HepG2 (cell line): Measurements from ENCODE around the gene DIP2C. TPM values are rescaled to one million over a fixed set of nuclear protein-coding genes. Genes with fewer than 3 reads are reported as not detected.

ENCODE experiments used
- ATM ChIP-seq: fragments of 450-650 bp; IDR thresholded peaks from 2 replicates; pipeline ENCODE4 v1.7.1; 2017; ENCODE audit warnings: mild to moderate bottlenecking, borderline replicate concordance
- CBX5 ChIP-seq: sonication (generic); formaldehyde crosslinking; IDR thresholded peaks from 2 replicates; pipeline ENCODE4 v1.4.0; 2020; ENCODE audit warnings: missing genetic modification reagents, borderline replicate concordance
- CCDC6 ChIP-seq: sonication (generic); formaldehyde crosslinking; IDR thresholded peaks from 2 replicates; pipeline ENCODE4 v1.8.1; 2022; ENCODE audit warnings: mild to moderate bottlenecking, missing genetic modification reagents, moderate library complexity
- ESRRA ChIP-seq: sonication (generic); formaldehyde crosslinking; IDR thresholded peaks from 2 replicates; pipeline ENCODE4 v1.5.1; 2020; ENCODE audit warnings: mild to moderate bottlenecking, low read depth, missing genetic modification reagents
- FOXP1 ChIP-seq, 2 experiments: fragments of 450-650 bp in 1 of 2; IDR thresholded peaks; 2 replicates each; pipeline ENCODE4 v1.6.1; 2017 to 2018; ENCODE audit warnings: antibody characterized with exemption in 1 of 2
- HNF4G ChIP-seq, 2 experiments: sonication (generic) in 1 of 2; formaldehyde crosslinking in 1 of 2; IDR thresholded peaks; 2 replicates each; pipeline versions ENCODE4 v1.4.0 to v1.6.1; 2011 to 2020; ENCODE audit warnings: borderline replicate concordance in 2 of 2, low read depth in 2 of 2, mild to moderate bottlenecking in 2 of 2, low read length in 1 of 2, missing genetic modification reagents in 1 of 2, moderate library complexity in 1 of 2
- KLF13 ChIP-seq: sonication (generic); formaldehyde crosslinking; IDR thresholded peaks from 2 replicates; pipeline ENCODE4 v1.4.0; 2020; ENCODE audit warnings: mild to moderate bottlenecking, missing genetic modification reagents
- MED13 ChIP-seq: sonication (generic); formaldehyde crosslinking; IDR thresholded peaks from 2 replicates; pipeline ENCODE4 v1.5.0; 2020; ENCODE audit warnings: missing genetic modification reagents
- ONECUT2 ChIP-seq: sonication (generic); formaldehyde crosslinking; IDR thresholded peaks from 2 replicates; pipeline ENCODE4 v1.4.0; 2020; ENCODE audit warnings: missing genetic modification reagents
- POGZ ChIP-seq: sonication (generic); formaldehyde crosslinking; IDR thresholded peaks from 2 replicates; pipeline ENCODE4 v1.4.0; 2020; ENCODE audit warnings: mild to moderate bottlenecking, missing genetic modification reagents
- SALL1 ChIP-seq: sonication (generic); formaldehyde crosslinking; IDR thresholded peaks from 2 replicates; pipeline ENCODE4 v1.8.0; 2022; ENCODE audit warnings: mild to moderate bottlenecking, missing genetic modification reagents
- SKI ChIP-seq: fragments of 450-650 bp; IDR thresholded peaks from one replicate; pipeline ENCODE4 v1.6.1; 2018; ENCODE audit warnings: mild to moderate bottlenecking; ENCODE audit not compliant: partially characterized antibody
- SNRNP70 ChIP-seq: fragments of 200-400 bp; formaldehyde crosslinking; IDR thresholded peaks from 2 replicates; pipeline ENCODE4 v1.6.1; 2017; ENCODE audit warnings: mild to moderate bottlenecking, low read depth, low read length, moderate library complexity
- TEAD3 ChIP-seq: optimal IDR thresholded peaks from 2 replicates; pipeline ENCODE3; 2016; ENCODE audit warnings: borderline replicate concordance
- TGIF2 ChIP-seq: IDR thresholded peaks from 2 replicates; pipeline ENCODE4 v1.6.1; 2016; ENCODE audit warnings: control low read depth, missing compliant biosample characterization
- YEATS2 ChIP-seq: sonication (generic); formaldehyde crosslinking; IDR thresholded peaks from 2 replicates; pipeline ENCODE4 v1.4.0; 2020; ENCODE audit warnings: missing genetic modification reagents, borderline replicate concordance
- ZNF101 ChIP-seq: sonication (generic); formaldehyde crosslinking; IDR thresholded peaks from 2 replicates; pipeline ENCODE4 v1.4.0; 2020; ENCODE audit warnings: mild to moderate bottlenecking, low read depth, missing genetic modification reagents, borderline replicate concordance
- ZNF33A ChIP-seq: sonication (generic); formaldehyde crosslinking; IDR thresholded peaks from 2 replicates; pipeline ENCODE4 v1.5.1; 2020; ENCODE audit warnings: missing genetic modification reagents, mild to moderate bottlenecking, moderate library complexity, borderline replicate concordance
- ZNF552 ChIP-seq: sonication (generic); formaldehyde crosslinking; IDR thresholded peaks from 2 replicates; pipeline ENCODE4 v1.9.0; 2022; ENCODE audit warnings: missing genetic modification reagents, mild to moderate bottlenecking, borderline replicate concordance
- ZNF558 ChIP-seq: sonication (generic); formaldehyde crosslinking; IDR thresholded peaks from 2 replicates; pipeline ENCODE4 v1.9.0; 2022; ENCODE audit warnings: mild to moderate bottlenecking, missing genetic modification reagents, borderline replicate concordance
- ZNF746 ChIP-seq: sonication (generic); formaldehyde crosslinking; IDR thresholded peaks from 2 replicates; pipeline ENCODE4 v1.8.0; 2022; ENCODE audit warnings: mild to moderate bottlenecking, missing genetic modification reagents
- polyA plus RNA-seq, 8 experiments: library from polyadenylated mRNA; depleted of rRNA in 3 of 8; stranded (reverse) in 7 of 8; unstranded in 1 of 8; fragments of >200 nt; fragmentation: Illumina TruSeq in 4 of 8; extraction: Trizol in 4 of 8; gene quantifications; 2 replicates each; pipeline versions ENCODE4 v1.2.1 to v1.2.3, GENCODE V29; 2011 to 2016; ENCODE audit warnings: low read depth in 4 of 8, missing spikeins in 1 of 8, mixed read lengths in 1 of 8; ENCODE audit not compliant: insufficient read depth in 1 of 8
- total RNA-seq, 5 experiments: library from RNA; depleted of rRNA; stranded (reverse); fragments of >200 nt; fragmentation: Illumina TruSeq; extraction: Trizol; gene quantifications; 2 replicates each; pipeline ENCODE4 v1.2.3, GENCODE V29; 2016; ENCODE audit warnings: low read depth in 1 of 5
- TF ChIP-seq, protein P1 (sequence below): sonication (generic); formaldehyde crosslinking; IDR thresholded peaks from 2 replicates; pipeline ENCODE4 v1.4.0; 2020; ENCODE audit warnings: missing genetic modification reagents, borderline replicate concordance
- TF ChIP-seq, protein P2 (sequence below): sonication (generic); formaldehyde crosslinking; conservative IDR thresholded peaks from 2 replicates; pipeline ENCODE4 v1.4.0; 2020; ENCODE audit warnings: mild to moderate bottlenecking, missing genetic modification reagents, moderate library complexity

The DIP2C gene
- total and polyA plus RNA-seq, 2 of the 13 experiments (the other 11 are each of a cell fraction or from before 2014, with no cell fraction given): 2.2 to 2.7 TPM

DNA sequence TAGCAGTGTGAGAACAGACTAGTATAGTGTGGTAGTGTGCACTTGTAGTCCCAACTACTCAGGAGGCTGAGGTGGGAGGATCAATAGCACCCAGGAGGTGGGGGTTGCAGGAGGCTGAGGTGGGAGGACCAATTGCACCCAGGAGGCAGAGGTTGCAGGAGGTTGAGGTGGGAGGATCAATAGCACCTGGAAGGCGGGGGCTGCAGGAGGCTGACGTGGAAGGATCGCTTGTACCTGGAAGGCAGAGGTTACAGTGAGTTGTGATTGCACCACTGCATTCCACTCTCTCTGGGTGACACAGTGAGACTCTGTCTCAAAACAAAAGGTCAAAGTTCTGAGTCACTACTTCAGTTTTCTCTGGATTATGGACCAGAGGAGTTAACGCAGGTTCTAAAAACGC is 22.6 kb upstream of the DIP2C start (continued):
- TF ChIP-seq, protein P1, sequence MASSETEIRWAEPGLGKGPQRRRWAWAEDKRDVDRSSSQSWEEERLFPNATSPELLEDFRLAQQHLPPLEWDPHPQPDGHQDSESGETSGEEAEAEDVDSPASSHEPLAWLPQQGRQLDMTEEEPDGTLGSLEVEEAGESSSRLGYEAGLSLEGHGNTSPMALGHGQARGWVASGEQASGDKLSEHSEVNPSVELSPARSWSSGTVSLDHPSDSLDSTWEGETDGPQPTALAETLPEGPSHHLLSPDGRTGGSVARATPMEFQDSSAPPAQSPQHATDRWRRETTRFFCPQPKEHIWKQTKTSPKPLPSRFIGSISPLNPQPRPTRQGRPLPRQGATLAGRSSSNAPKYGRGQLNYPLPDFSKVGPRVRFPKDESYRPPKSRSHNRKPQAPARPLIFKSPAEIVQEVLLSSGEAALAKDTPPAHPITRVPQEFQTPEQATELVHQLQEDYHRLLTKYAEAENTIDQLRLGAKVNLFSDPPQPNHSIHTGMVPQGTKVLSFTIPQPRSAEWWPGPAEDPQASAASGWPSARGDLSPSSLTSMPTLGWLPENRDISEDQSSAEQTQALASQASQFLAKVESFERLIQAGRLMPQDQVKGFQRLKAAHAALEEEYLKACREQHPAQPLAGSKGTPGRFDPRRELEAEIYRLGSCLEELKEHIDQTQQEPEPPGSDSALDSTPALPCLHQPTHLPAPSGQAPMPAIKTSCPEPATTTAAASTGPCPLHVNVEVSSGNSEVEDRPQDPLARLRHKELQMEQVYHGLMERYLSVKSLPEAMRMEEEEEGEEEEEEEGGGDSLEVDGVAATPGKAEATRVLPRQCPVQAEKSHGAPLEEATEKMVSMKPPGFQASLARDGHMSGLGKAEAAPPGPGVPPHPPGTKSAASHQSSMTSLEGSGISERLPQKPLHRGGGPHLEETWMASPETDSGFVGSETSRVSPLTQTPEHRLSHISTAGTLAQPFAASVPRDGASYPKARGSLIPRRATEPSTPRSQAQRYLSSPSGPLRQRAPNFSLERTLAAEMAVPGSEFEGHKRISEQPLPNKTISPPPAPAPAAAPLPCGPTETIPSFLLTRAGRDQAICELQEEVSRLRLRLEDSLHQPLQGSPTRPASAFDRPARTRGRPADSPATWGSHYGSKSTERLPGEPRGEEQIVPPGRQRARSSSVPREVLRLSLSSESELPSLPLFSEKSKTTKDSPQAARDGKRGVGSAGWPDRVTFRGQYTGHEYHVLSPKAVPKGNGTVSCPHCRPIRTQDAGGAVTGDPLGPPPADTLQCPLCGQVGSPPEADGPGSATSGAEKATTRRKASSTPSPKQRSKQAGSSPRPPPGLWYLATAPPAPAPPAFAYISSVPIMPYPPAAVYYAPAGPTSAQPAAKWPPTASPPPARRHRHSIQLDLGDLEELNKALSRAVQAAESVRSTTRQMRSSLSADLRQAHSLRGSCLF (CRISPR knock-in tag): no peak
- peak; percentile 64 for TF ChIP-seq POGZ
- no peak; the same call in 1 of the 2 replicates for TF ChIP-seq ONECUT2 (CRISPR knock-in tag)
- peak; percentile 75 for TF ChIP-seq SALL1 (CRISPR knock-in tag)
- no peak for TF ChIP-seq MED13
- TF ChIP-seq SNRNP70: no peak
- TF ChIP-seq CCDC6 (CRISPR knock-in tag): no peak
- TF ChIP-seq TGIF2 (CRISPR knock-in tag): 0 out of 2 replicates have a peak, but pooled peaks have one; percentile 36
- TF ChIP-seq ZNF746 (CRISPR knock-in tag): no peak
- TF ChIP-seq ZNF101 (CRISPR knock-in tag): no peak
- peak; percentile 56 for TF ChIP-seq SKI
- no peak for TF ChIP-seq ATM
- peak; percentile 89; the same call in 1 of the 2 replicates for TF ChIP-seq HNF4G (IDR thresholded peaks at IDR 0.05; ENCODE audit: borderline replicate concordance, low read depth, low read length)
- TF ChIP-seq HNF4G (CRISPR knock-in tag; IDR thresholded peaks at IDR 0.05; ENCODE audit: borderline replicate concordance, low read depth): peak; percentile 54; the same call in 1 of the 2 replicates
- TF ChIP-seq, protein P2, sequence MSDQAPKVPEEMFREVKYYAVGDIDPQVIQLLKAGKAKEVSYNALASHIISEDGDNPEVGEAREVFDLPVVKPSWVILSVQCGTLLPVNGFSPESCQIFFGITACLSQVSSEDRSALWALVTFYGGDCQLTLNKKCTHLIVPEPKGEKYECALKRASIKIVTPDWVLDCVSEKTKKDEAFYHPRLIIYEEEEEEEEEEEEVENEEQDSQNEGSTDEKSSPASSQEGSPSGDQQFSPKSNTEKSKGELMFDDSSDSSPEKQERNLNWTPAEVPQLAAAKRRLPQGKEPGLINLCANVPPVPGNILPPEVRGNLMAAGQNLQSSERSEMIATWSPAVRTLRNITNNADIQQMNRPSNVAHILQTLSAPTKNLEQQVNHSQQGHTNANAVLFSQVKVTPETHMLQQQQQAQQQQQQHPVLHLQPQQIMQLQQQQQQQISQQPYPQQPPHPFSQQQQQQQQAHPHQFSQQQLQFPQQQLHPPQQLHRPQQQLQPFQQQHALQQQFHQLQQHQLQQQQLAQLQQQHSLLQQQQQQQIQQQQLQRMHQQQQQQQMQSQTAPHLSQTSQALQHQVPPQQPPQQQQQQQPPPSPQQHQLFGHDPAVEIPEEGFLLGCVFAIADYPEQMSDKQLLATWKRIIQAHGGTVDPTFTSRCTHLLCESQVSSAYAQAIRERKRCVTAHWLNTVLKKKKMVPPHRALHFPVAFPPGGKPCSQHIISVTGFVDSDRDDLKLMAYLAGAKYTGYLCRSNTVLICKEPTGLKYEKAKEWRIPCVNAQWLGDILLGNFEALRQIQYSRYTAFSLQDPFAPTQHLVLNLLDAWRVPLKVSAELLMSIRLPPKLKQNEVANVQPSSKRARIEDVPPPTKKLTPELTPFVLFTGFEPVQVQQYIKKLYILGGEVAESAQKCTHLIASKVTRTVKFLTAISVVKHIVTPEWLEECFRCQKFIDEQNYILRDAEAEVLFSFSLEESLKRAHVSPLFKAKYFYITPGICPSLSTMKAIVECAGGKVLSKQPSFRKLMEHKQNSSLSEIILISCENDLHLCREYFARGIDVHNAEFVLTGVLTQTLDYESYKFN: peak; percentile 63
- no peak for TF ChIP-seq ZNF552 (CRISPR knock-in tag)
- TF ChIP-seq ZNF558 (CRISPR knock-in tag): no peak
- TF ChIP-seq KLF13: no peak
- TF ChIP-seq ESRRA (CRISPR knock-in tag): peak; percentile 56; the same call in 1 of the 2 replicates
- no peak for TF ChIP-seq YEATS2
- no peak for TF ChIP-seq FOXP1 (IDR thresholded peaks at IDR 0.05)
- TF ChIP-seq FOXP1 (CRISPR knock-in tag; IDR thresholded peaks at IDR 0.05): peak; percentile 66
- no peak for TF ChIP-seq ZNF33A
- 0 out of 2 replicates have a peak, but pooled peaks have one; percentile 37 for TF ChIP-seq CBX5 (CRISPR knock-in tag)
- TF ChIP-seq TEAD3 (CRISPR knock-in tag): peak; percentile 97
